ENCODE measurements around the gene CD99L2. TPM values are rescaled to one million over a fixed set of nuclear protein-coding genes. Genes with fewer than 3 reads are reported as not detected.

The CD99L2 gene
- total and polyA plus RNA-seq, 2 of the 8 experiments (the other 6 are each of a cell fraction or from before 2014, with no cell fraction given): 8.0 to 8.5 TPM

- no peak overlapping the region for H2BK5ac ChIP-seq (ENCODE audit: low read depth, low read length)
- no peak overlapping the region for H3K4me3 ChIP-seq (ENCODE audit: extremely low read depth in 1 of 4, insufficient read depth in 2 of 4, low read depth in 3 of 4, low read length in 4 of 4)
- H3K36me3 ChIP-seq (ENCODE audit: control insufficient read depth in 2 of 4, insufficient read depth in 4 of 4, low read length in 3 of 4): no peaks in the 10 kb centered on the region
- H3K18ac ChIP-seq (ENCODE audit: extremely low read depth, low read length): no peak overlapping the region
- WGBS, 2 experiments (ENCODE audit: extremely low coverage in 1 of 2, insufficient coverage in 1 of 2, insufficient read length in 1 of 2, insufficient replicate concordance in 2 of 2, low coverage in 1 of 2, low lambda C conversion rate in 2 of 2, missing lambda C conversion rate in 1 of 2): 81% methylated on average over 4 of the region's 7 CpGs; no CpG with 5 or more reads in 1 of the 2 experiments
- no peak overlapping the region for H2BK12ac ChIP-seq (ENCODE audit: low read depth, low read length)
- ChIA-PET POLR2A (ENCODE audit: partially characterized antibody) (no interaction called here), CTCF (ENCODE audit: partially characterized antibody) (no interaction called here)
- no peak overlapping the region for H3K9ac ChIP-seq (replicated peaks in 1 of 4; ENCODE audit: extremely low read depth in 1 of 4, low read depth in 3 of 4, low read length in 3 of 4)
- peaks cover 0 to 3% (median 0%) of the 10 kb centered on the region in 4 experiments; a peak in 1 of 7 replicates for H3K4me1 ChIP-seq (replicated peaks in 1 of 4; ENCODE audit: control insufficient read depth in 3 of 4, insufficient read depth in 4 of 4, low read length in 3 of 4)
- H3K14ac ChIP-seq (ENCODE audit: insufficient read length): no peak overlapping the region
- H3K79me1 ChIP-seq (ENCODE audit: low read depth, low read length): no peaks in the 10 kb centered on the region; the same call in 1 of the 2 replicates
- no peak overlapping the region for H2BK120ac ChIP-seq (replicated peaks; ENCODE audit: low read depth, low read length)
- no peak overlapping the region for H2AFZ ChIP-seq (ENCODE audit: low read length)
- peaks cover 0 to 2% of the 10 kb centered on the region in 2 experiments for H4K20me1 ChIP-seq (replicated peaks in 1 of 2; ENCODE audit: control insufficient read depth in 1 of 2, insufficient read depth in 2 of 2, low read length in 2 of 2)
- H3K9me3 ChIP-seq (ENCODE audit: insufficient read depth in 2 of 2, low read depth in 1 of 2, low read length in 1 of 2): no peaks in the 10 kb centered on the region
- H4K5ac ChIP-seq (ENCODE audit: insufficient read length, low read depth, low read length): no peak overlapping the region
- H3K4ac ChIP-seq (replicated peaks; ENCODE audit: insufficient read length, low read depth, low read length): no peak overlapping the region
- peaks cover 0 to 29% of the 10 kb centered on the region in 2 experiments; a peak in 2 of 4 replicates for H3K79me2 ChIP-seq (ENCODE audit: control insufficient read depth in 1 of 2, insufficient read depth in 2 of 2, low read length in 2 of 2)
- no peak overlapping the region for H3K27ac ChIP-seq (ENCODE audit: low read depth, low read length)
- H3K56ac ChIP-seq (replicated peaks; ENCODE audit: insufficient read length, low read depth, low read length): no peak overlapping the region
- peak; percentile 66 for FAIRE-seq
- TF ChIP-seq EP300 (IDR thresholded peaks at IDR 0.05; ENCODE audit: borderline replicate concordance in 1 of 2, low read depth in 2 of 2, low read length in 2 of 2): no peak
- no peak for TF ChIP-seq NANOG (IDR thresholded peaks at IDR 0.05; ENCODE audit: insufficient read depth, low read depth, low read length, poor library complexity, severe bottlenecking)
- TF ChIP-seq CBX5 (IDR thresholded peaks at IDR 0.05; ENCODE audit: low read depth, low read length): no peak
- TF ChIP-seq SAP30 (IDR thresholded peaks at IDR 0.05; ENCODE audit: insufficient read depth, insufficient replicate concordance, low read length): no peak
- TF ChIP-seq JUND (IDR thresholded peaks at IDR 0.05; ENCODE audit: low read length): no peak
- TF ChIP-seq JUN (IDR thresholded peaks at IDR 0.05; ENCODE audit: low read depth, low read length): no peak
- TF ChIP-seq RAD21 (IDR thresholded peaks at IDR 0.05 in 1 of 2, conservative IDR thresholded peaks at IDR 0.05 in 1 of 2; ENCODE audit: low read depth in 2 of 2, low read length in 2 of 2): no peak
- TF ChIP-seq POLR2A (IDR thresholded peaks at IDR 0.05; ENCODE audit: control extremely low read depth in 1 of 2, low read depth in 2 of 2, low read length in 2 of 2): no peak
- TF ChIP-seq SP1 (IDR thresholded peaks at IDR 0.05; ENCODE audit: low read depth, low read length): no peak
- no peak for TF ChIP-seq KDM1A (IDR thresholded peaks at IDR 0.05; ENCODE audit: borderline replicate concordance, low read length)
- no peak for TF ChIP-seq TAF7 (optimal IDR thresholded peaks at IDR 0.05; ENCODE audit: borderline replicate concordance, low read depth, low read length)
- no peak for TF ChIP-seq RBBP5 (IDR thresholded peaks at IDR 0.05; ENCODE audit: borderline replicate concordance, low read depth, low read length)
- TF ChIP-seq ZNF274 (IDR thresholded peaks at IDR 0.05; ENCODE audit: borderline replicate concordance, extremely low read depth, low read length): no peak
- no peak for TF ChIP-seq CHD2 (IDR thresholded peaks at IDR 0.05; ENCODE audit: low read length)
- no peak overlapping the region for H2BK15ac ChIP-seq (ENCODE audit: low read length)
- no peak for DNase-seq (ENCODE audit: low read depth in 1 of 2, low spot score in 2 of 2)
- H3K4me2 ChIP-seq (ENCODE audit: insufficient read depth in 1 of 2, low read depth in 2 of 2, low read length in 2 of 2): no peak overlapping the region
- H3K27me3 ChIP-seq (replicated peaks in 1 of 4; ENCODE audit: control insufficient read depth in 3 of 4, extremely low read depth in 1 of 4, insufficient read depth in 3 of 4, low read length in 3 of 4): no peaks in the 10 kb centered on the region
- H4K8ac ChIP-seq (ENCODE audit: extremely low read depth, insufficient read depth, low read length): no peak overlapping the region
- no peak overlapping the region for H3K23ac ChIP-seq (ENCODE audit: insufficient read length)
- H2BK20ac ChIP-seq (ENCODE audit: low read length): no peak overlapping the region
- no peaks in the 10 kb centered on the region for H3K23me2 ChIP-seq (ENCODE audit: low read depth, low read length)
- H4K91ac ChIP-seq (replicated peaks; ENCODE audit: insufficient read length, low read length): no peak overlapping the region
- H2AK5ac ChIP-seq (ENCODE audit: low read depth, low read length): no peak overlapping the region
These were observed 12.1 kb downstream of the CD99L2 start for GRCh38 chrX:150886381-150886780.
